H1 (cell line): ENCODE measurements around the gene PBX3. TPM values are rescaled to one million over a fixed set of nuclear protein-coding genes. Genes with fewer than 3 reads are reported as not detected.

Experiments used
- ATF2 ChIP-seq: IDR thresholded peaks from 2 replicates; pipeline ENCODE4 v1.6.1; 2012; ENCODE audit warnings: low read length, inconsistent platforms
- BACH1 ChIP-seq: IDR thresholded peaks from 2 replicates; pipeline ENCODE4 v1.6.1; 2012; ENCODE audit warnings: low read length, improper control_type of control experiment
- BCL11A ChIP-seq, 2 experiments: IDR thresholded peaks; one replicate each; pipeline ENCODE4 v1.6.1; 2011; ENCODE audit warnings: low read depth in 2 of 2, low read length in 2 of 2, mild to moderate bottlenecking in 2 of 2
- BRCA1 ChIP-seq: IDR thresholded peaks from 2 replicates; pipeline ENCODE4 v1.6.1; 2012; ENCODE audit warnings: low read depth, low read length, improper control_type of control experiment
- CHD2 ChIP-seq: IDR thresholded peaks from 2 replicates; pipeline ENCODE4 v1.6.1; 2012; ENCODE audit warnings: low read length, improper control_type of control experiment
- CREB1 ChIP-seq: IDR thresholded peaks from 2 replicates; pipeline ENCODE4 v1.6.1; 2012; ENCODE audit warnings: inconsistent platforms
- CTCF ChIP-seq, 3 experiments: IDR thresholded peaks; 1 replicate in 2 of 3; 2 replicates in 1 of 3; pipeline versions ENCODE4 v1.5.1 to v1.6.1; 2011; ENCODE audit warnings: low read length in 3 of 3, mild to moderate bottlenecking in 3 of 3, inconsistent platforms in 2 of 3, low read depth in 1 of 3, moderate library complexity in 1 of 3; ENCODE audit not compliant: insufficient read depth in 1 of 3; ENCODE audit errors: control extremely low read depth in 1 of 3
- FOSL1 ChIP-seq: IDR thresholded peaks from 2 replicates; pipeline ENCODE4 v1.6.1; 2011; ENCODE audit warnings: mild to moderate bottlenecking, low read depth, low read length, moderate library complexity; ENCODE audit not compliant: insufficient read depth
- JUN ChIP-seq: IDR thresholded peaks from 2 replicates; pipeline ENCODE4 v1.6.1; 2011; ENCODE audit warnings: low read depth, mild to moderate bottlenecking, improper control_type of control experiment, low read length
- JUND ChIP-seq: IDR thresholded peaks from 2 replicates; pipeline ENCODE4 v1.6.1; 2011; ENCODE audit warnings: mild to moderate bottlenecking, improper control_type of control experiment, low read length
- MAFK ChIP-seq: IDR thresholded peaks from 2 replicates; pipeline ENCODE4 v1.6.1; 2012; ENCODE audit warnings: low read depth, mild to moderate bottlenecking, improper control_type of control experiment, low read length
- MAX ChIP-seq: IDR thresholded peaks from 2 replicates; pipeline ENCODE4 v1.6.1; 2012; ENCODE audit warnings: inconsistent platforms
- NANOG ChIP-seq: IDR thresholded peaks from 2 replicates; pipeline ENCODE4 v1.6.1; 2011; ENCODE audit warnings: low read length, low read depth, mild to moderate bottlenecking, inconsistent platforms; ENCODE audit not compliant: insufficient read depth, poor library complexity, severe bottlenecking
- POLR2A ChIP-seq, 2 experiments: IDR thresholded peaks; 1 replicate in 1 of 2; 2 replicates in 1 of 2; pipeline ENCODE4 v1.6.1; 2011; ENCODE audit warnings: low read depth in 2 of 2, low read length in 2 of 2, mild to moderate bottlenecking in 2 of 2; ENCODE audit errors: control extremely low read depth in 1 of 2
- RFX5 ChIP-seq: IDR thresholded peaks from 2 replicates; pipeline ENCODE4 v1.6.1; 2011; ENCODE audit warnings: low read depth, low read length, improper control_type of control experiment, borderline replicate concordance
- RXRA ChIP-seq: IDR thresholded peaks from 2 replicates; pipeline ENCODE4 v1.6.1; 2011; ENCODE audit warnings: low read depth, mild to moderate bottlenecking, low read length, moderate library complexity; ENCODE audit not compliant: insufficient read depth
- SIN3A ChIP-seq, 2 experiments: IDR thresholded peaks in 1 of 2; conservative IDR thresholded peaks in 1 of 2; 2 replicates each; pipeline ENCODE4 v1.6.1; 2011 to 2012; ENCODE audit warnings: low read length in 2 of 2, improper control_type of control experiment in 1 of 2, low read depth in 1 of 2, mild to moderate bottlenecking in 1 of 2
- SIRT6 ChIP-seq: IDR thresholded peaks from one replicate; pipeline ENCODE4 v1.7.1; 2012; ENCODE audit warnings: low read length, inconsistent platforms
- SP4 ChIP-seq: IDR thresholded peaks from 2 replicates; pipeline ENCODE4 v1.6.1; 2012; ENCODE audit warnings: low read length, inconsistent platforms
- TBP ChIP-seq: IDR thresholded peaks from 2 replicates; pipeline ENCODE4 v1.6.1; 2011; ENCODE audit warnings: low read depth, low read length, improper control_type of control experiment
- YY1 ChIP-seq: IDR thresholded peaks from 2 replicates; pipeline ENCODE4 v1.6.1; 2011; ENCODE audit warnings: low read depth, mild to moderate bottlenecking, low read length
- polyA plus RNA-seq, 7 experiments: library from polyadenylated mRNA; depleted of rRNA in 3 of 7; stranded (reverse) in 5 of 7; unstranded in 2 of 7; fragments of >200 nt in 5 of 7; fragments of 200-250 nt in 2 of 7; gene quantifications; 1 replicate in 5 of 7; 2 replicates in 1 of 7; 4 replicates in 1 of 7; pipeline versions ENCODE4 v1.2.1 to v1.2.3, GENCODE V29; 2011 to 2013; ENCODE audit warnings: missing spikeins in 2 of 7, mixed read lengths in 2 of 7
- total RNA-seq: library from RNA; stranded (reverse); fragmentation: NEBNext Ultra II Directional; extraction: Animal tissue kit (Norgen Biotek cat#: 25700); gene quantifications from 2 replicates; pipeline ENCODE4 v1.2.1, GENCODE V29; 2021

PBX3 gene
- total and polyA plus RNA-seq, 2 of the 8 experiments (the other 6 are each of a cell fraction or from before 2014, with no cell fraction given) = 22.7 to 44.3 TPM

- no peak for TF ChIP-seq RXRA
- TF ChIP-seq CHD2 = no peak
- TF ChIP-seq CTCF (IDR thresholded peaks at IDR 0.05; ENCODE audit: control extremely low read depth in 1 of 3, insufficient read depth in 1 of 3, low read depth in 1 of 3, low read length in 3 of 3) = no peak
- TF ChIP-seq MAFK = no peak
- no peak for TF ChIP-seq SP4
- TF ChIP-seq BACH1 = no peak
- no peak for TF ChIP-seq JUN
- peak in 1 of 2 experiments; percentile 41; a peak in 2 of 3 replicates for TF ChIP-seq POLR2A (IDR thresholded peaks at IDR 0.05; ENCODE audit: control extremely low read depth in 1 of 2, low read depth in 2 of 2, low read length in 2 of 2)
- no peak for TF ChIP-seq NANOG
- no peak for TF ChIP-seq RFX5
- TF ChIP-seq FOSL1 = no peak
- no peak for TF ChIP-seq JUND
- no peak for TF ChIP-seq TBP
- no peak for TF ChIP-seq MAX
- no peak for TF ChIP-seq YY1
- TF ChIP-seq ATF2 = no peak
- TF ChIP-seq BCL11A (IDR thresholded peaks at IDR 0.05; ENCODE audit: low read depth in 2 of 2, low read length in 2 of 2) = no peak
- TF ChIP-seq BRCA1 = no peak
- TF ChIP-seq CREB1 = no peak
- no peak for TF ChIP-seq SIRT6
- no peak for TF ChIP-seq SIN3A (conservative IDR thresholded peaks at IDR 0.05 in 1 of 2, IDR thresholded peaks at IDR 0.05 in 1 of 2; ENCODE audit: low read depth in 1 of 2, low read length in 2 of 2)
Measured at GRCh38 chr9:125747053-125747764, at the start of gene PBX3 (continued).
